ENCODE measurements around the gene KCNQ1.

KCNQ1 gene

DNA sequence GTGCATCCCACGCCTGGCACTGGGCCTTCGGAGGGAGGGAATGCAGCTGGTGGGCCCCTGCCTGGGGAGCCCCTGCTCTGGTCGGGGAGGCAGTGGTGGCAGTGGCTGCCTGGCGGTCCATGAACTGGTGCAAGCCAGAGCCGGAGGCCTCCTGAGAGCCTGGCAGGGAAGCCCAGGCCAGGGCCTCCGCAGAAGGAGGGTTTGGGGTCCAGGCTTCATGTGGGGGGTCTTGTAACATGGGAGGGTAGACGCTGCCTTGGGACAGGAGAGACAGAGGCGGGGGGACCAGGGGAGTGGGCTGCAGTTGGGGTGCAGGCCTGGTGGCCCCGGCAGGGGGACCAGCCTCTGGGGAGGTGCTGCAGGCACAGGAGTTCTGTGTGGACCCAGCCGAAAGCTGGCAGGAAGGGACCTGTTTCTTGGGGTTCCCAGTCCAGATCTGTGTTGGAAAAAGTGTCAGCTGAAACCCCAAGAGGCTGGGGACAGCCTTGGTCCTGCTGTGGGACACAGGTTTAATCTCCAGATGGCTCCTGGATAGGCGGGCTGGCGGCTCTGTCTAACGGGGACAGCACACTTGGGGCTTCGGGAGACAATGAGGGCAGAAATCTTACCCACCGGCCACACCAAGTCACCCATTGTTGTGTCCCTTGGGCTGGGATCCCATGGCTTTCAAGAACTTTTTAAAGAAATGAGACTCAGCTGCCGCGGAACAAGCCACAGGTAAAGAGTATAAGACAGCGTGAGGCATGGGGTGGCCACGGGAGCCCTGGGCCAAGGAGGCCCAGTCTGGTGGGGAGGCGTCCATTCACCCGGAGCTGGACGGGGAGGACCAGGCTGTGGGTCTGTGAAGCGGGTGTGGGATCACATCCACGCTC lies 73.5 kb downstream of the KCNQ1 start:
- DNase-seq (ENCODE audit: insufficient read length) (peak; percentile 23), FAIRE-seq (no peak)
- TF ChIP-seq POLR2AphosphoS5 (IDR thresholded peaks at IDR 0.05; ENCODE audit: low read depth, low read length) (no peak), POLR2A (IDR thresholded peaks at IDR 0.05; ENCODE audit: low read depth, low read length) (no peak), TAF1 (IDR thresholded peaks at IDR 0.05; ENCODE audit: borderline replicate concordance, low read depth, low read length) (no peak)

DNA sequence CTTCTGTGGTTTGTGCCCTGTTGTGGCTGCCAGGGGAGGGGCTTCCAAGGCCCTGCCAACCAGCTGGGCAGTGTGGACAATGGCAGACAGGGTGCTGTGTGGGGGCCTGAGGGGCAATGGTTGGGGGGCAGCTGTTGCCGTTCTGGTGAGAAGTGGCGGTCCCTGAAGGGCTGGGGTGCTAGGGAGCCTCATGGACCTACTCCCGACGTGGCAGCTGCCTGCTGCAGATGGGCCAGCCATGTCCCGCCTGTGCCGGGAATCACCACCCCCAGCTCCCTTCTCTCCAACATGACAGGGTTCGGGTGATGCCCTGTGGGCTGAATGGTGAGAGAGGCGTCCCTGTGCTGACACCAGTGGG lies 74.2 kb downstream of the KCNQ1 start:
- FAIRE-seq: no peak
- DNase-seq (ENCODE audit: insufficient read length): peak; percentile 19
- TF ChIP-seq POLR2AphosphoS5 (IDR thresholded peaks at IDR 0.05; ENCODE audit: low read depth, low read length) (no peak), POLR2A (IDR thresholded peaks at IDR 0.05; ENCODE audit: low read depth, low read length) (no peak), TAF1 (IDR thresholded peaks at IDR 0.05; ENCODE audit: borderline replicate concordance, low read depth, low read length) (no peak)

- DNase-seq (ENCODE audit: insufficient read length) (no peak), FAIRE-seq (no peak)
- no peak for TF ChIP-seq TAF1 (IDR thresholded peaks at IDR 0.05; ENCODE audit: borderline replicate concordance, low read depth, low read length)
- no peak for TF ChIP-seq POLR2AphosphoS5 (IDR thresholded peaks at IDR 0.05; ENCODE audit: low read depth, low read length)
- no peak for TF ChIP-seq POLR2A (IDR thresholded peaks at IDR 0.05; ENCODE audit: low read depth, low read length)
Measured at GRCh38 chr11:2519517-2519861, 74.7 kb downstream of the KCNQ1 start.

GRCh38 chr11:2519862-2520735 lies 75.3 kb downstream of the KCNQ1 start:
- TF ChIP-seq TAF1 (IDR thresholded peaks at IDR 0.05; ENCODE audit: borderline replicate concordance, low read depth, low read length): no peak
- peak; percentile 8 for DNase-seq (ENCODE audit: insufficient read length)
- FAIRE-seq: no peak

GRCh38 chr11:2520736-2521035 lies 75.9 kb downstream of the KCNQ1 start:
- TF ChIP-seq TAF1 (IDR thresholded peaks at IDR 0.05; ENCODE audit: borderline replicate concordance, low read depth, low read length): no peak
- no peak for TF ChIP-seq POLR2AphosphoS5 (IDR thresholded peaks at IDR 0.05; ENCODE audit: low read depth, low read length)
- TF ChIP-seq POLR2A (IDR thresholded peaks at IDR 0.05; ENCODE audit: low read depth, low read length): no peak
- DNase-seq (ENCODE audit: insufficient read length): no peak
- FAIRE-seq: no peak

DNA sequence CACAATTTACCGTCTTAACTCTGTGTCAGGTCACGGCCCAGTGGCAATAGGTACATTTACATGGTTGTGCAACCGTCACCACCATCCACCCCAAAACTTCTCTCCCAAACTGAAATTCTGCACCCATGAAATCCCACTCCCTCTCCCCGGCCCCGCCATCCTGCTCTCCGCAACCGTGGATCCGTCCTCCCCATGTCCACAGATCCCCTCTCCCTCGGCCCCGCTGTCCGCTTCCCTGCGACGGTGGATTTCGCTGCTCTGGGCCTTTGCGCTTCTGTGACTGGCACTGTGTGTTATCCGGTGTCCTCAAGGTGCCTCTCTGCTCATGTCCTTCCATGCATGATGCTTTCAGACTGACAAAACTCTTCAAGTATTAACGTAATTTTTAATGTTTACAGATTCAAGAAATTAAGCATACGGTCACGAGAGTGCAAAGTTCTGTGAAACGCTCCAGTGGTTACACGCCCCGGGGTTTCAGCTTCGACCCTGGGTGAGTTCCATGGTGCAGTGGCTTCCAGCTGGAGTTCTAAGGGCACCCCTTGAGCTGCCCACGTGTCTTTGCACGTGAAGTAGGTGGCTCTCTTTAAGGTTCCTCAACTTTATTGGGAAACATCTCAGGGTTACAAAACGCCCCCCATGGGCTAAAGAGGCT lies 76.4 kb downstream of the KCNQ1 start:
- FAIRE-seq (no peak), DNase-seq (ENCODE audit: insufficient read length) (peak; percentile 3)

DNA sequence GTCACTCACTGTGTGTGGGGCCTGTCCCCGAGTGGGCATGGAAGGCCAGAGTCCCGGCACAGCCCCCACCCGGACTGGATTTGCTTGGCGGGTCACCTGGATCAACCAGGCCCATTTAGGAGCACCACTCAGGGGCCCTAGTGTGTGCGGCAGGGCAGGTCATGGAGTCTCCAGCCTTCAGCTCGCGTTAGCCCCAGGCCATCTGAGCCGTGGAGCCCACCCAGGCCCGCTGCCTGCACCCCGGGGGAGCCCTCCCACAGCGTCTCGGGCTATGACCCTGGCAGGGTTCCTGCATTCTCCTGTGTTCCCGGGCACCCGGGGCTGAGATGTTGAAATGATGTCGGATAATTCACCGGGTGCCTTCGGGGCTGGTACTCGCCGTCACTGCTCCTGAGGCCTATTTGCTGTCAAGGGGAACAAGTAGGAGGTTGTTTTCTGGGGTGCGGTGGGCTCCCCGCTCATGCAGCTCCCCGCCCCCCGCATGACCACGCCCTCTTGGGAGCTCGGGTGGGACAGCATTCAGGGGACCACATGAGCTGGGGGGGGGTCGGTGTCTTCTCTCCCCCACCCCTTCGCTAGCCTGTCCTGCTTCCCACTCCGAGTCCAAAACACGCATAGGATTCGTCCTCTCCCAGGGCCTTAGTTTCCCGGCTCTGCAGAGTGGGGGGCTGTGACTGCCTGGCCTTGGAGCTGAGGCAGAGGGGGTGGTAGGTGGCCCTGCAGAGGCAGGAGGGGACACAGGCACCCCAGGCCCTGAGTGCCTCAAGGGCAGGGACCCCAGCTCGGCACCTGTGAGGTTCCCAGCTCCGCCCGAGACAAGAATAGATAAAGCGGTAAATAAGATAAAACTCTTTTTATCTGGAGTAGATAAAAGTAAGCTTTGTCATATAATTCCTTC lies 77.2 kb downstream of the KCNQ1 start:
- no peak for FAIRE-seq
- DNase-seq (ENCODE audit: insufficient read length): peak; percentile 15

More for the DNA sequence above, 76.4 kb downstream of the KCNQ1 start:
- TF ChIP-seq POLR2AphosphoS5 (IDR thresholded peaks at IDR 0.05; ENCODE audit: low read depth, low read length): no peak
- TF ChIP-seq POLR2A (IDR thresholded peaks at IDR 0.05; ENCODE audit: low read depth, low read length): no peak

DNA sequence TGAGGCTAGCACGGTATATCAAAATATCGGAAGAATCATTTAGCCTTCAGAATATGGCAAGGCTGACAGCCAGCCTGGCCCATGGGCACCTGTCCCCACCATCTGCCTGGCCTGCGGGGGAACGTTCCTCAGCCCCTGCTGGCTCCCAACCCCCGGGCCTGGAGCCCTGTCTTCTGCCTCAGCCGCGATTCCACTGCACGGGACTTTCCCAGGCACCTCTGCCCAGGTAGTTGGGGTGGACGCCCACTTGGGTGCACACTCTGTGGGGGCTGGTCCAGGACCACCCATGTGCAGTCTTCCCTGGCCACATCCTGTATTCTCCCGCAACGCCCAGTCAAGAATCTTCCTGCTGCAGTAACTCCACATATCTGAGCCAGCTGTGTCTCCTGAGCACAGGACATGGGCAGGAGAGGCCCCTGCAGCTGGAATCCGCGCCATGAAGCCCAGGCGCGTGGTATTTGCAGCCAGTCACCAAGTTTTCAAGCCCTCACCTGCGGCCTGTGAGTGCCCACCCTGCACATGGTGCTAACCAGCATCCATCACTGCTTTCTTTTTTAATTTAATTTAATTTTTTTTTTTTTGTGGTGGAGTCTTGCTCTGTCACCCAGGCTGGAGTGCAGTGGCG lies 77.9 kb downstream of the KCNQ1 start:
- DNase-seq (ENCODE audit: insufficient read length): peak; percentile 10

More for the DNA sequence above, 77.2 kb downstream of the KCNQ1 start:
- no peak for TF ChIP-seq POLR2AphosphoS5 (IDR thresholded peaks at IDR 0.05; ENCODE audit: low read depth, low read length)
- TF ChIP-seq POLR2A (IDR thresholded peaks at IDR 0.05; ENCODE audit: low read depth, low read length): no peak
- no peak for TF ChIP-seq TAF1 (IDR thresholded peaks at IDR 0.05; ENCODE audit: borderline replicate concordance, low read depth, low read length)

GRCh38 chr11:2523821-2524391 lies 79.1 kb downstream of the KCNQ1 start:
- peak; percentile 19 for DNase-seq (ENCODE audit: insufficient read length)
- no peak for FAIRE-seq
- TF ChIP-seq POLR2AphosphoS5 (IDR thresholded peaks at IDR 0.05; ENCODE audit: low read depth, low read length): no peak
- TF ChIP-seq POLR2A (IDR thresholded peaks at IDR 0.05; ENCODE audit: low read depth, low read length): no peak
- no peak for TF ChIP-seq TAF1 (IDR thresholded peaks at IDR 0.05; ENCODE audit: borderline replicate concordance, low read depth, low read length)

More for the DNA sequence above, 77.9 kb downstream of the KCNQ1 start:
- no peak for FAIRE-seq
- TF ChIP-seq POLR2A (IDR thresholded peaks at IDR 0.05; ENCODE audit: low read depth, low read length): no peak
- TF ChIP-seq POLR2AphosphoS5 (IDR thresholded peaks at IDR 0.05; ENCODE audit: low read depth, low read length): no peak
- no peak for TF ChIP-seq TAF1 (IDR thresholded peaks at IDR 0.05; ENCODE audit: borderline replicate concordance, low read depth, low read length)

GRCh38 chr11:2524446-2525165 lies 79.8 kb downstream of the KCNQ1 start:
- TF ChIP-seq TAF1 (IDR thresholded peaks at IDR 0.05; ENCODE audit: borderline replicate concordance, low read depth, low read length): no peak
- no peak for TF ChIP-seq POLR2AphosphoS5 (IDR thresholded peaks at IDR 0.05; ENCODE audit: low read depth, low read length)
- no peak for TF ChIP-seq POLR2A (IDR thresholded peaks at IDR 0.05; ENCODE audit: low read depth, low read length)
- DNase-seq (ENCODE audit: insufficient read length): peak; percentile 15
- no peak for FAIRE-seq

All from GM12892 (cell line).